ENCODE measurements around the gene SPTB.

GRCh38 chr14:64754685-64755084, 125.0 kb downstream of the SPTB start:
- TF ChIP-seq CTCF (IDR thresholded peaks at IDR 0.05), result no peak
- TF ChIP-seq POLR2AphosphoS5 (IDR thresholded peaks at IDR 0.05; ENCODE audit: insufficient read depth in 1 of 2, low read depth in 1 of 2), result no peak
- no peak for TF ChIP-seq POLR2A (IDR thresholded peaks at IDR 0.05)
